Measurements from ENCODE around the gene GCH1.

- TF ChIP-seq CTCF (IDR thresholded peaks at IDR 0.05; ENCODE audit: low read depth, low read length) (no peak), EZH2phosphoT487 (IDR thresholded peaks at IDR 0.05; ENCODE audit: low read depth) (no peak)
Measured at GRCh38 chr14:54901380-54902142, 1.1 kb downstream of the GCH1 start.

All from OCI-LY3 (cell line).